HG03103 (cell line): Measurements from ENCODE around the gene HADH.
"Not testable (repeated sequence)": the region's sequence is repeated elsewhere in the genome, so short reads cannot be mapped to it uniquely, and the experiment has no call there.

Experiments used
- ATAC-seq: cut with Tn5 transposase; IDR thresholded peaks from one replicate; pipeline ENCODE4 v1.9.1; 2021; ENCODE audit warnings: low read depth; ENCODE audit not compliant: unreplicated experiment

Gene HADH

DNA sequence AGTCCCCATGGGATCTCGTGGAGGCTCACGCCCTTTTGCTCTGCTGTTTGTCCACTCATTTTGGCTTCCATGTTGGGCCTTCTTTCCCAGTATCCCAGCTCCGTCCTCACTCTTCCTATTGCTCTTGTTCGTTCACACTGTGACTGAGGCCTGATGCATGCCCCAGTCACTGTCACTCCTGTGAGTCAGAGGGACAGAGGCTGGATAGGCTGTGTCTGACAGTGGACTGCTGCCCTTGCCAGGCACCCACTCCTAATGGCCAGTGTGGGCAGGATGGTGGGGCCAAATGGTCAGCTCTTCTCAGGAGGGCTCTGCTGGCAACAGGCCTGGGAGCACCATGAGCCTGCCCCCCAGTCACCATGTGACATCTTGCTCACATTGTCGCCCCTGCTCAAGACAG lies 40.0 kb downstream of the HADH start:
- no peak for ATAC-seq

DNA sequence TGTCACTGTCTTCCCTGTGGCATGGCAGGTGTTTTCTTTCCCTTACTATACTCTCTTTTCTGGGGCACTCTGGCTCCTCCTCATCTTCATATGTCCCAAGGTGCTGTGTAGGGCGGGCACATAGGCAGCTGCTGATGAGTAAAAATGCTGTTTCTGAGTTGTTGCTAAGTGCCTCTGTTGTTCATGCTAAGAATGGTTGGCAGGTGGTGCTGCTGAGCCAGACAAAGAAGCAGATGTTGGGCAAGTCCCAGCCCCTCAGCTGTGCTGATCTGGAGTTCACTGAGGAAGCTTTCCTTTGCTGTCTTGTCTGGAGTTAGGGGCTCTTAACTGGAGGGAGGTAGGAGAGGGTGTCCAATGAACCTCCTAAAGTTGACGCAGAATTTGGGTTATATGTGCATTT lies 40.6 kb downstream of the HADH start:
- peak; percentile 96 for ATAC-seq

GRCh38 chr4:108031427-108032083 lies 41.9 kb downstream of the HADH start:
- no peak for ATAC-seq

DNA sequence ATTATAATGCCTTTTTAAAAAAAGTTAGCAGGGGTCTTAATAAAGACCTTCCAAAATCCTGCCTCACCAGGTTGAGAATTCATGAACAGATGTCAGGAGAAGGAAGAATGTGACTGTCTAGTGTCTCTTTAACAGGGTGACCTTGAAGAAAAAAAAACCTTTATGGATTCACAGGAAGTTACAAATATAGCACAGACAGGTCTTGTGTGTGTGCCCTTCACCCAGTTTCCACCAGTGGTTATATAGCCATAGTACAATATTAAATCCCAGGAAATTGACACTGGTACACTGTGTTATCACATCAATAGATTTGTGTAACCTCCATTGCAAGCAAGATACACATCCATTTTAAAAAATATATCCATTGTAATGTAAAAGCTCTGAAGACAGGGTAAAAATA lies 43.7 kb downstream of the HADH start:
- no peak for ATAC-seq

DNA sequence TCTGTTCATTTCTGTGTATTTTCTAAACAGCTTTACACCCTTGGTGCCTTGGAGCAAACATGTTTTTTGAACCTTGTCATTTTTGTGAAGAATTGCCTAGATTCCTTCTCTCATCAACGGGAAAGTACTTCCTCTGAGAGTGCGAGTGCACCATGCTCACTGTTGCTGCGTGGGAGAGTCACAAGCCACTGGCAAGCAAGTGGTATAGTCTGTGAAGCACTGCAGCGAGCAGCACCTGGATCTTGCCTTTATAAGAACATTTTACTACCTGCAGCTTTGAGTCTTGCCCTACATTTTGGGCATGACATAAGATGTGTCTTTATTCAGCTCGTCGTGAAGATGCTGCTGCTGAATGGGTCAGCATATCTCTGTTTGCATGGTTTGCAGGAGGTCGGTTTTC lies 44.9 kb downstream of the HADH start:
- ATAC-seq, result no peak

GRCh38 chr4:108035691-108036090 lies 46.0 kb downstream of the HADH start:
- peak; percentile 26 for ATAC-seq

- ATAC-seq, result peak; percentile 92
Measured at GRCh38 chr4:108036213-108036612, 46.5 kb downstream of the HADH start.

- no peak for ATAC-seq
Measured at GRCh38 chr4:108037884-108038283, 48.2 kb downstream of the HADH start.

DNA sequence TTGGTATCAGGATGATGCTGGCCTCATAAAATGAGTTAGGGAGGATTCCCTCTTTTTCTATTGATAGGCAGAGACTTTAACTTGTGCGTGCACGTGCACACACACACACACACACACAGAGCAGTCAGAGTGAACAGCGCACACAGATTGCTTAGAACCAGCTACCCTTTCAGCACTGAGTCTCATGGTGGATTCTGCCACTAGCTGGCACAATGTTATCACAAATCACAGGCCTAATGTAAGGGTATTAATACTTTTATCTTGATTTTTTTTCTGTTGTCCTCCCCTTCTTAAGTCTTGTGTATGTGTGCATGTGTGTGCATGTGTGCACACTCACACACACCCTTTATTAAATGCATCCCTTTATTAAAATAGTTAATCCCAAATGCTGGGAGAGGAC lies 53.2 kb downstream of the HADH start:
- no peak for ATAC-seq

- ATAC-seq, result no peak
Measured at GRCh38 chr4:108043526-108043925, 53.8 kb downstream of the HADH start.

DNA sequence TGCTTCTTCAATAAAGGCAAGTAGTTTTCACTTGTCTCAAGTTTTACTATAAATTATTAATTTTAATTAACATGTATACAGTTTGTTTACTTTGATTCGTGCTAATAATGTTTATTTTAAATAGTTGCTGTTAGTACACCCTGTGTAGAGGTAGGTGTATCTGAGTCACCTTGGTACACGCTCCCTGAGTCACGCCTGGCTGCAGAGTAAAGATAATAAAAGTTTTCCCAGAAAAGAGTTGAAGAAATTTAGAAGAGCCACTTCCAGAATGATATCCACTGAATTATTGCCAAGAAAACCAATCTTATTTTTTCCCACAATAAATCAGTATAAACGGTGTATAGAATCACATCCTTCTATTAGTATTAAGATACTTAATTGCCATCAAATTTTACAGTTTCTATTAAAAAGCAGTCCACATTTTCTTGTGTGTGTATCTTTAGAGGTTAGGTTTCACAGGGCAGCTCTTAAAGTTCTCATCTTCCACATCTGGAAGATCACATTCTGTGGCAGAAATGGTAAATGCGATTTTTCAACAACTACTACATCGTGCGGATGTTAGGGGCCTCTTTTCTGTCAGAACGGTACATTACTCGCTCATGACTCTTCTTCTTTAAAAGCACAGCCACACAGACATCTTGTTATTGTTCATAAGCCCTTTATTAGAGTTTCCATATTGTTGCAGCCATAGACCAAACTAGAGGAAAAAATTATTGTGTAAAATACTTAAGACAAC lies 55.4 kb downstream of the HADH start:
- ATAC-seq, result no peak

- ATAC-seq, result no peak
Measured at GRCh38 chr4:108045687-108046024, 56.0 kb downstream of the HADH start.

GRCh38 chr4:108047199-108047598 lies 57.5 kb downstream of the HADH start:
- ATAC-seq, result no peak

DNA sequence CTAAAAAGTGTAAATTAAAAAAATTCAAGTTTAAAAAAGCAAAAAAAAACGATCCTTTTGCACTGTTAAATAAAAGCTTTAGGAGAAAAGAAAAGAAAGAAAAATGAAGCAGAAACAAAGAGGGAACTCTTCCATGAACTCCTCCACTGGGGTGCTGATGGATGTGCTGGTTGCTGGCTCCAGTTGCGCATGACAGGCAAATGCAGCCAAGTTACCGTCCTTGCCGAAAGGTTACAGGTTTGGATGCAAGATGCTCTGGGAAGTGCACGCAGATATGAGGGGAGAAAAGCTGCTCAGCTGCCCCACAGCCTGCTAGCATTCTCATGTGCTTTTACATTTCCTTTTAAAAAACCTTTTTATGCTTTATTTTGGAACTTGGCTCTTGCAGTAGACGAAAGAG lies 58.5 kb downstream of the HADH start:
- no peak for ATAC-seq

- no peak for ATAC-seq
Measured at GRCh38 chr4:108048997-108049396, 59.3 kb downstream of the HADH start.

GRCh38 chr4:108049406-108049805 lies 59.7 kb downstream of the HADH start:
- no peak for ATAC-seq

- ATAC-seq, result not testable (repeated sequence)
Measured at GRCh38 chr4:108050166-108051111, 60.8 kb downstream of the HADH start.

DNA sequence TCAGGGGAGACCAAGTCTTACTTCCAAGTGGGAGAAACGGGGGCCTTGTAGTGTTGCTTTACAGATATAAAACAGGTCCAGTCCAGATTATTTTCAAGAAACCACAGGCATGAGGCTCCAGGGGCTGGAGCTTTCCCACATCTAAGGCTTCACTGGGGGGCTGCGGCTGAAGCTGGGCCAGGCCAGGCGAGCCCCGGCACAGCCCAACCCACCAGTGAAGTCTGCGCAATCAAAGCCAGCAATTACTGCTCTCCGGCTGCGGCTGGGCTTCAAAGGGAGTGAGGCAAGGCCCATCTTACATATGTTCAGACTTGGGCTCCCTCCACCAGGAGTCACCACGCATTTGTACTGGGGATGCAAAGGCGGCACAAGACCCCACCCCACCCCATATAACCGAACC lies 61.7 kb downstream of the HADH start:
- ATAC-seq, result no peak

- ATAC-seq, result no peak
Measured at GRCh38 chr4:108052558-108053120, 63.0 kb downstream of the HADH start.

- peak; percentile 48 for ATAC-seq
Measured at GRCh38 chr4:108053251-108053711, 63.6 kb downstream of the HADH start.
